ENCODE data around the gene UNC5B. TPM values are rescaled to one million over a fixed set of nuclear protein-coding genes. Genes with fewer than 3 reads are reported as not detected.

UNC5B gene
- polyA plus RNA-seq, 3 donors = 0.04 to 0.72 TPM; not detected in 1

DNA sequence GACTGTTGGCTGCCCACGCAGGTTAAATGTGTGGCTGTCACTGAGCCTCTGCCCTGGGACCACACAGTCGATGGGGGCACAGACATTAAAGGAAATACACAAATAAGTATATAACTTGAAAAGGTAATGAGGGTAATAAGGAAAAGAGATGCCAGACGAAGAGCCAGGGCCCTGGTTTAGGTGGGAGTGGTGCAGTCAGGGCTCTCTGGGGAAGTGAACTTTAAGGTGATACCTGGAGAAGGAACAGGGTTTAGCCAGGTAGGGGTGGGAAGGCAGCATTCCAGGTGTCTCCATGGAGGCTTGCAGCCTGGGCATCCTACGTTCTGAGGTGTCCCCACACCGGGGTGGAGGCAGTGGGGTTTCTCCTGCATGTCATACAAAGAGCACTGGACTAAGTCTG, 50.4 kb downstream of the UNC5B start:
- no peak for DNase-seq
- Mint-ChIP-seq H3K4me3 (no peak overlapping the region), H3K27me3 (ENCODE audit: low read depth in 3 of 3) (peaks cover 0 to 2% (median 0%) of the 10 kb centered on the region in 3 donors), H3K27ac (no peak overlapping the region), H3K9me3 (no peaks in the 10 kb centered on the region), H3K36me3 (no peaks in the 10 kb centered on the region), H3K4me1 (no peaks in the 10 kb centered on the region)
- Histone ChIP-seq H3K79me2 (ENCODE audit: insufficient read depth, low read length) (no peaks in the 10 kb centered on the region), H3K4me3 (replicated peaks in 1 of 3; ENCODE audit: low read depth in 2 of 3, low read length in 3 of 3) (no peak overlapping the region), H3K36me3 (replicated peaks in 1 of 2; ENCODE audit: control insufficient read depth in 1 of 2, insufficient read depth in 2 of 2, low read length in 2 of 2) (no peaks in the 10 kb centered on the region), H2AFZ (ENCODE audit: insufficient read depth, low read depth, low read length, poor library complexity, severe bottlenecking) (no peak overlapping the region), H3K9ac (ENCODE audit: insufficient read depth, low read length, poor library complexity, severe bottlenecking) (no peak overlapping the region), H3K27me3 (ENCODE audit: control insufficient read depth in 2 of 2, insufficient read depth in 2 of 2, low read length in 2 of 2) (no peaks in the 10 kb centered on the region), H4K20me1 (ENCODE audit: insufficient read depth, low read length) (no peaks in the 10 kb centered on the region), H3K9me3 (replicated peaks in 1 of 2; ENCODE audit: control insufficient read depth in 1 of 2, insufficient read depth in 1 of 2, low read length in 2 of 2) (no peaks in the 10 kb centered on the region), H3K4me2 (replicated peaks; ENCODE audit: extremely low read depth, low read length, poor library complexity, severe bottlenecking) (no peak overlapping the region), H3K27ac (ENCODE audit: low read depth in 1 of 2, low read length in 2 of 2) (no peak overlapping the region), H3K4me1 (ENCODE audit: control insufficient read depth in 1 of 2, insufficient read depth in 2 of 2, low read length in 2 of 2) (no peaks in the 10 kb centered on the region)
- 84% methylated on average over 3 of the region's 5 CpGs for WGBS (ENCODE audit: insufficient coverage)
- intact Hi-C loops (cut with micrococcal nuclease) = no loop called here
- TF ChIP-seq, protein P1, sequence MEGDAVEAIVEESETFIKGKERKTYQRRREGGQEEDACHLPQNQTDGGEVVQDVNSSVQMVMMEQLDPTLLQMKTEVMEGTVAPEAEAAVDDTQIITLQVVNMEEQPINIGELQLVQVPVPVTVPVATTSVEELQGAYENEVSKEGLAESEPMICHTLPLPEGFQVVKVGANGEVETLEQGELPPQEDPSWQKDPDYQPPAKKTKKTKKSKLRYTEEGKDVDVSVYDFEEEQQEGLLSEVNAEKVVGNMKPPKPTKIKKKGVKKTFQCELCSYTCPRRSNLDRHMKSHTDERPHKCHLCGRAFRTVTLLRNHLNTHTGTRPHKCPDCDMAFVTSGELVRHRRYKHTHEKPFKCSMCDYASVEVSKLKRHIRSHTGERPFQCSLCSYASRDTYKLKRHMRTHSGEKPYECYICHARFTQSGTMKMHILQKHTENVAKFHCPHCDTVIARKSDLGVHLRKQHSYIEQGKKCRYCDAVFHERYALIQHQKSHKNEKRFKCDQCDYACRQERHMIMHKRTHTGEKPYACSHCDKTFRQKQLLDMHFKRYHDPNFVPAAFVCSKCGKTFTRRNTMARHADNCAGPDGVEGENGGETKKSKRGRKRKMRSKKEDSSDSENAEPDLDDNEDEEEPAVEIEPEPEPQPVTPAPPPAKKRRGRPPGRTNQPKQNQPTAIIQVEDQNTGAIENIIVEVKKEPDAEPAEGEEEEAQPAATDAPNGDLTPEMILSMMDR (IDR thresholded peaks at IDR 0.05) = no peak

DNA sequence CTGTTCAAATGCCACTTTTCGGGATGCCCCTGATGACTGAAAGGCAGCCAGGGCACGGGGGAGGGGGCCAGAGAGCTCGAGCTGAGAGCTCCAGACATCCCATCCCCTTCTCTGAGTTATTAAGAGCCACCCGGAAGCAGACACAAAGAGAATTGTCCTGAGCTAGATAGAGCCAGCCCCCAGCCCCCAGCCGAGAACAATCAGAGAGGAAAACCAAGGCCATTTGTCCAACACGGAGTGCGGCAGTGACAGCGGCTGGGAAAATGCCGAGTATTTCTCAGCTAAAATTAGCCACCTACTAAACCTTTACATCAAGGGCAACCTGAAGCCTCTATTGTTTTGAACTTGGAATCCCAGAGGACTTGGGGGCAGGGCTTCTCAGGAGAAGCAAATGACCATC, 51.0 kb downstream of the UNC5B start:
- H3K27me3 Mint-ChIP-seq (ENCODE audit: low read depth in 3 of 3) = peaks cover 0 to 2% (median 0%) of the 10 kb centered on the region in 3 donors
- no peaks in the 10 kb centered on the region for H4K20me1 ChIP-seq (ENCODE audit: insufficient read depth, low read length)
- no peaks in the 10 kb centered on the region for H3K9me3 ChIP-seq (replicated peaks in 1 of 2; ENCODE audit: control insufficient read depth in 1 of 2, insufficient read depth in 1 of 2, low read length in 2 of 2)
- DNase-seq = no peak
- WGBS (ENCODE audit: insufficient coverage) = 100% methylated on average over 4 of the region's 9 CpGs
- H3K27ac Mint-ChIP-seq = no peak overlapping the region
- no peaks in the 10 kb centered on the region for H3K36me3 Mint-ChIP-seq
- H3K4me3 Mint-ChIP-seq = no peak overlapping the region
- H2AFZ ChIP-seq (ENCODE audit: insufficient read depth, low read depth, low read length, poor library complexity, severe bottlenecking) = no peak overlapping the region
- TF ChIP-seq, protein P1 (IDR thresholded peaks at IDR 0.05) = no peak
- no peaks in the 10 kb centered on the region for H3K79me2 ChIP-seq (ENCODE audit: insufficient read depth, low read length)
- no peak overlapping the region for H3K4me2 ChIP-seq (replicated peaks; ENCODE audit: extremely low read depth, low read length, poor library complexity, severe bottlenecking)
- no peaks in the 10 kb centered on the region for H3K4me1 Mint-ChIP-seq
- H3K9me3 Mint-ChIP-seq = no peaks in the 10 kb centered on the region
- no peak overlapping the region for H3K4me3 ChIP-seq (replicated peaks in 1 of 3; ENCODE audit: low read depth in 2 of 3, low read length in 3 of 3)
- H3K27me3 ChIP-seq (ENCODE audit: control insufficient read depth in 2 of 2, insufficient read depth in 2 of 2, low read length in 2 of 2) = no peaks in the 10 kb centered on the region
- H3K4me1 ChIP-seq (ENCODE audit: control insufficient read depth in 1 of 2, insufficient read depth in 2 of 2, low read length in 2 of 2) = no peaks in the 10 kb centered on the region
- no peak overlapping the region for H3K27ac ChIP-seq (ENCODE audit: low read depth in 1 of 2, low read length in 2 of 2)
- H3K36me3 ChIP-seq (replicated peaks in 1 of 2; ENCODE audit: control insufficient read depth in 1 of 2, insufficient read depth in 2 of 2, low read length in 2 of 2) = no peaks in the 10 kb centered on the region
- intact Hi-C loops (cut with micrococcal nuclease) = no loop called here
- H3K9ac ChIP-seq (ENCODE audit: insufficient read depth, low read length, poor library complexity, severe bottlenecking) = no peak overlapping the region

Data from CD14-positive monocyte (primary cell).